ENCODE results near the gene SLC4A3. TPM values are rescaled to one million over a fixed set of nuclear protein-coding genes. Genes with fewer than 3 reads are reported as not detected.
A peak's percentile ranks its signal among the peaks of the same experiment; 100 is the strongest.

Gene SLC4A3
- polyA plus RNA-seq, 1 donor (not counting 4 experiments of a cell fraction or from before 2014, with no cell fraction given): 6.2 TPM

DNA sequence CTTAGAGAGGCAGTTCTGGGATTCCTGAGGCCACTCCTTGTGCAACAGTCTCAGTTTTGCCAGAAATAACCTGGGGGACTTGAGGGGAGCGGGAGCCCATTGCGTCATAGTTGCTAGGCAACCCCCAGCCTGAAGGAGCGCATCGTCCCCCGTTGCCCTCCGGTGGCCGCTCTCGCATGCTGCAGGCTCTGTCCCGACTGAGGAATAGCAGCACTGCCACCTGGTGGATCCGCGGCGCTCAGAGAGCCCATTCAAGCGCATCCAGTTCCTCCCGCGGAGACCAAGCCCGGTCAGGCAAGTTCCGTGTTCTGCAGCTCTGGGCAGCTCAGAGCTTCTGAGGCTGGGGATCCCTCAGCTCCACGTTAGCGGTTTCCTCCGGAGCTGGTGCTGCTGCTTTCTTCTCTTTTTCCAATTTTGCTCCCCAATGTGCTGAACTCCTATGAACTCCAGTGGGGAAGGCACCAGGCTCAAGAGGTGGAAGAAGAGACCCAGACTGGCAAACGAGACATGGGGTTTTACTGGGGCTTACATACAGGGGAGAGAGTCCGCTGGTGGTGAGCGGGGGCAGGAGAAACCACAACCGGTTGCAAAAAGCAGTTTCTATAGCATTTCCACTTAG is 15.1 kb downstream of the SLC4A3 start:
- H3K27ac ChIP-seq (ENCODE audit: control insufficient read depth, insufficient read depth, low read length): no peak overlapping the region
- peaks cover 20% of the 10 kb centered on the region for H3K4me1 ChIP-seq (ENCODE audit: control insufficient read depth, extremely low read depth, insufficient read depth, low read length)
- TF ChIP-seq, protein P1, sequence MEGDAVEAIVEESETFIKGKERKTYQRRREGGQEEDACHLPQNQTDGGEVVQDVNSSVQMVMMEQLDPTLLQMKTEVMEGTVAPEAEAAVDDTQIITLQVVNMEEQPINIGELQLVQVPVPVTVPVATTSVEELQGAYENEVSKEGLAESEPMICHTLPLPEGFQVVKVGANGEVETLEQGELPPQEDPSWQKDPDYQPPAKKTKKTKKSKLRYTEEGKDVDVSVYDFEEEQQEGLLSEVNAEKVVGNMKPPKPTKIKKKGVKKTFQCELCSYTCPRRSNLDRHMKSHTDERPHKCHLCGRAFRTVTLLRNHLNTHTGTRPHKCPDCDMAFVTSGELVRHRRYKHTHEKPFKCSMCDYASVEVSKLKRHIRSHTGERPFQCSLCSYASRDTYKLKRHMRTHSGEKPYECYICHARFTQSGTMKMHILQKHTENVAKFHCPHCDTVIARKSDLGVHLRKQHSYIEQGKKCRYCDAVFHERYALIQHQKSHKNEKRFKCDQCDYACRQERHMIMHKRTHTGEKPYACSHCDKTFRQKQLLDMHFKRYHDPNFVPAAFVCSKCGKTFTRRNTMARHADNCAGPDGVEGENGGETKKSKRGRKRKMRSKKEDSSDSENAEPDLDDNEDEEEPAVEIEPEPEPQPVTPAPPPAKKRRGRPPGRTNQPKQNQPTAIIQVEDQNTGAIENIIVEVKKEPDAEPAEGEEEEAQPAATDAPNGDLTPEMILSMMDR (optimal IDR thresholded peaks at IDR 0.05 in 1 of 3, IDR thresholded peaks at IDR 0.05 in 1 of 3, conservative IDR thresholded peaks at IDR 0.05 in 1 of 3; ENCODE audit: extremely low read depth in 1 of 3, insufficient read depth in 2 of 3, low read length in 3 of 3): peak; percentile 100
- no peak for TF ChIP-seq EZH2 (IDR thresholded peaks at IDR 0.05; ENCODE audit: low read length)
- no peaks in the 10 kb centered on the region for H4K20me1 ChIP-seq (ENCODE audit: control insufficient read depth, extremely low read depth, insufficient read depth, low read length)
- FAIRE-seq (peak; percentile 98), DNase-seq (ENCODE audit: low read depth, low spot score) (peak; percentile 73)
- H3K27me3 ChIP-seq (ENCODE audit: control insufficient read depth, extremely low read depth, insufficient read depth, low read length): no peaks in the 10 kb centered on the region
- H3K4me3 ChIP-seq (ENCODE audit: control insufficient read depth in 2 of 3, extremely low read depth in 1 of 3, insufficient read depth in 2 of 3, low read depth in 1 of 3, low read length in 3 of 3): no peak overlapping the region
- dilution Hi-C loops (cut with MboI; ENCODE audit: extremely low pct_ligation_motif_present, low sequenced_read_pairs): no loop called here
- no peaks in the 10 kb centered on the region for H3K9me1 ChIP-seq (ENCODE audit: control insufficient read depth, extremely low read depth, insufficient read depth, low read length)
- H3K4me2 ChIP-seq (ENCODE audit: control insufficient read depth, extremely low read depth, insufficient read depth, low read depth, low read length): no peak overlapping the region
- no peaks in the 10 kb centered on the region for H3K79me2 ChIP-seq (ENCODE audit: control insufficient read depth, insufficient read depth, low read length)
- H3K9ac ChIP-seq (ENCODE audit: control insufficient read depth, extremely low read depth, insufficient read depth, low read length): no peak overlapping the region
- H2AFZ ChIP-seq (ENCODE audit: control insufficient read depth, low read length): no peak overlapping the region
- H3K9me3 ChIP-seq (ENCODE audit: control insufficient read depth, low read depth, low read length): no peaks in the 10 kb centered on the region
- peaks cover 7 to 10% of the 10 kb centered on the region in 2 experiments for H3K36me3 ChIP-seq (ENCODE audit: control insufficient read depth in 2 of 2, extremely low read depth in 1 of 2, insufficient read depth in 2 of 2, low read length in 2 of 2)

DNA sequence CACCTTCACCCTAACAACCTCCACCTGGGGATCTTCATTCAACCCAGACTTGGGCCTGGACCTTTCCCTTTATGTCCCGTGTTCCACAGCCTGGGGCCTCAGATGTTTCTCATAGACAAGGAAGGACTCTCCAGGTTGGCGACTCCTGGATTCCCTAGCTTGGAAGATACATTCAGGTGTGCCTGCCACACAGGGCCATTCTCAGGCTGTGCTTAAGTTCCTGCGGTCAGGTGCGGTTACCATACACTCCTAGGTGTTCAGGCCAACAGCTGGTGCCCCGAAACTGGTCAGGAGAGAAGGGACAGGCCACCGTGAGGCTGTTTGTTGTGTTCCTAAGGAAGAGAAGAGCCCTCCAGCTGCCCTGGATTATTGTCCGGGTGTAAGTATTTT is 15.6 kb downstream of the SLC4A3 start:
- no peak overlapping the region for H3K27ac ChIP-seq (ENCODE audit: control insufficient read depth, insufficient read depth, low read length)
- DNase-seq (ENCODE audit: low read depth, low spot score): no peak

More for the DNA sequence above, 15.6 kb downstream of the SLC4A3 start:
- no peaks in the 10 kb centered on the region for H3K9me1 ChIP-seq (ENCODE audit: control insufficient read depth, extremely low read depth, insufficient read depth, low read length)
- H3K79me2 ChIP-seq (ENCODE audit: control insufficient read depth, insufficient read depth, low read length): no peaks in the 10 kb centered on the region
- H3K4me3 ChIP-seq (ENCODE audit: control insufficient read depth in 2 of 3, extremely low read depth in 1 of 3, insufficient read depth in 2 of 3, low read depth in 1 of 3, low read length in 3 of 3): no peak overlapping the region
- no peak for TF ChIP-seq EZH2 (IDR thresholded peaks at IDR 0.05; ENCODE audit: low read length)
- TF ChIP-seq, protein P1 (optimal IDR thresholded peaks at IDR 0.05 in 1 of 3, IDR thresholded peaks at IDR 0.05 in 1 of 3, conservative IDR thresholded peaks at IDR 0.05 in 1 of 3; ENCODE audit: extremely low read depth in 1 of 3, insufficient read depth in 2 of 3, low read length in 3 of 3): no peak
- peaks cover 20% of the 10 kb centered on the region for H3K4me1 ChIP-seq (ENCODE audit: control insufficient read depth, extremely low read depth, insufficient read depth, low read length)
- no peak for FAIRE-seq
- no peak overlapping the region for H2AFZ ChIP-seq (ENCODE audit: control insufficient read depth, low read length)
- H3K4me2 ChIP-seq (ENCODE audit: control insufficient read depth, extremely low read depth, insufficient read depth, low read depth, low read length): no peak overlapping the region
- peaks cover 7 to 10% of the 10 kb centered on the region in 2 experiments for H3K36me3 ChIP-seq (ENCODE audit: control insufficient read depth in 2 of 2, extremely low read depth in 1 of 2, insufficient read depth in 2 of 2, low read length in 2 of 2)
- H3K27me3 ChIP-seq (ENCODE audit: control insufficient read depth, extremely low read depth, insufficient read depth, low read length): no peaks in the 10 kb centered on the region
- H3K9me3 ChIP-seq (ENCODE audit: control insufficient read depth, low read depth, low read length): no peaks in the 10 kb centered on the region
- no peaks in the 10 kb centered on the region for H4K20me1 ChIP-seq (ENCODE audit: control insufficient read depth, extremely low read depth, insufficient read depth, low read length)
- H3K9ac ChIP-seq (ENCODE audit: control insufficient read depth, extremely low read depth, insufficient read depth, low read length): no peak overlapping the region
- dilution Hi-C loops (cut with MboI; ENCODE audit: extremely low pct_ligation_motif_present, low sequenced_read_pairs): no loop called here
